GM19463 (cell line): ENCODE results near the gene CAMKMT.
"Not testable (repeated sequence)": the region's sequence is repeated elsewhere in the genome, so short reads cannot be mapped to it uniquely, and the experiment has no call there.

Source experiments
- ATAC-seq: cut with Tn5 transposase; IDR thresholded peaks from one replicate; pipeline ENCODE4 v1.9.1; 2021; ENCODE audit warnings: mild to moderate bottlenecking, moderate library complexity; ENCODE audit not compliant: unreplicated experiment

The CAMKMT gene

DNA sequence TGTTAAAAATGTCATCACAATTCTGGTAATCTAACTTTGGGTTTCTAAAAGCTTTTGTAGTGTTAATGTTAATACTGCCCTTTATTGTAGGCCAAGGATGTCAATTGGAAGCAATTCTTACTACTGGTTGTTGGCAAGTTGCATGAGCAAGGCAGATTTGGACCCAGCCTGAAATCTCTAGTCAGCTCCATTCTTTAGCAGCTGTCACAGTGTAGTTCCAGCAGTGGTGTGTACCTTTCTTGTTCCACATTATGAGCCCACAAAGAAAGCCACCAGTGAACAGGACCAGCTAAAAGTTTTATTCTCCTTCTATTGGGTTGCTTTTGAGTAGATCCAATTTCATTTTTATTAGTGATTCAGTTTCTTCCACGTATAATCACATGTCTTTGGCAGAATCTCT lies 133.8 kb downstream of the CAMKMT start:
- ATAC-seq = no peak

- ATAC-seq = no peak
These were observed 134.4 kb downstream of the CAMKMT start for GRCh38 chr2:44496130-44496529.

- ATAC-seq = no peak
These were observed 136.8 kb downstream of the CAMKMT start for GRCh38 chr2:44498551-44498950.

- not testable (repeated sequence) for ATAC-seq
These were observed 143.9 kb downstream of the CAMKMT start for GRCh38 chr2:44505664-44506063.

DNA sequence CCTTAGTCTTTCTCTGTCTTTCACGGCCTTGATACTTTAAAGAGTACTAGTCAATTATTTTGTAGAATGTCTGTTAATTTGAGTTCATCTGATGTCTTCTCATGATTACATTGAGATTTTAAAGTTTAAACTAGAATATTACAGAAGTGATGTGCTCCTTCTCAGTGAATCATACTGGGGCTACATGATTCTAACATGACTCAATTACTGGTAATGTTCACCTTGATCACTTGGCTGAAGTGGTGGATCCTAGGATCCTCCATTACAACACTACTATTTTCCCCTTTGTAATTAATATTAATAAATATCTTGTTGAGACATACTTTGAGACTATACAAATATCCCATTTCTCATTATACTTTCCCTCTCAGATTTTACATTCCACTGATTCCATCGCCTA lies 148.5 kb downstream of the CAMKMT start:
- ATAC-seq = no peak

- no peak for ATAC-seq
These were observed 153.7 kb downstream of the CAMKMT start for GRCh38 chr2:44515416-44515815.

- no peak for ATAC-seq
These were observed 157.3 kb downstream of the CAMKMT start for GRCh38 chr2:44519026-44519425.

GRCh38 chr2:44522846-44523245 lies 161.1 kb downstream of the CAMKMT start:
- no peak for ATAC-seq

DNA sequence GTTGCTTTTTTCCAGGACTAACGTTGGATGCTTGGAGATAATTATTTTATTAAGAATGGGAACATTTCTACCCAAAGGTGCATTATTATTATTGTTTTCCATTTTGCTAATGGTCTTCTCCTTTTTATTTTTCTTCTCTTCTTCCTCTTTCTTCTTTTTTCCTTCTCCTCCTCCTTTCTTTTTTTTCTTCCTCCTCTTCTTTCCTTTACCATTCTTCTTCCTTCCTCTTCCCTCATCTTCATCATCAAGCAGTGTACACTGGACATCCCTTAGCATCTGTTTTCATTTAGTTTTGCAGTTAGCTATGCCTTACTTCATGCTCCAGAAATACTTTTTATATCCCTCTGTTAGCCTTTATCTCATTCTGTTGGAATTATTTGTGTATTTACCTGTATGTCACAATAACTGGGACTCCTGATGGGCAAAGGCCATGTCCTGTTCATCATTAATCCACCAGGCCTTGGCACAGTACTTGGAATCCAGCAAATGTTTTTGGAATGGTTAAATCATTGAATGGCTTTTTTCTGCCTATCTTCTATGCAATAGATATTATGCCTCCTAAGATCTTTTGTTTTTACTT lies 162.7 kb downstream of the CAMKMT start:
- ATAC-seq = no peak

DNA sequence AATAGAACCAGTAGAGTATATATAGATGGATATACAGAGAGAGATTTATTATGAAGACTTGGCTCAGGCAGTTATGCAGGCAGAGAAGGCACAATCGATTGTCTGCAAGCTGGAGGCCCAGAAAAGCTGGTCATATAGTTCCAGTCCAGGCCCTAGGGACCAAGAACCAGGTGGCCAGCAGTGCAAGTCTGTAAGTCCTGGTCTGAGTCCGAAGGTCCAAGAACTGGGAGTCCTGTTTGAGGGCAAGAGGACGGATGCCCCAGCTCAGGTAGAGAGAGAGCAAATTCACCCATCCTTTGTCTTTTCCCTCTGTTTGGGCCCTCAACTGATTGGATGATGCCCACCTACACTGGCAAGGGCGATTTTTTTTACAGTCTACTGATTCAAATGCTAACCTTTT lies 164.6 kb downstream of the CAMKMT start:
- no peak for ATAC-seq

GRCh38 chr2:44528595-44528994 lies 166.8 kb downstream of the CAMKMT start:
- no peak for ATAC-seq

GRCh38 chr2:44529448-44529847 lies 167.7 kb downstream of the CAMKMT start:
- no peak for ATAC-seq

GRCh38 chr2:44531289-44531688 lies 169.5 kb downstream of the CAMKMT start:
- ATAC-seq = no peak

- no peak for ATAC-seq
These were observed 170.3 kb downstream of the CAMKMT start for GRCh38 chr2:44532031-44532430.

- no peak for ATAC-seq
These were observed 171.8 kb downstream of the CAMKMT start for GRCh38 chr2:44533508-44533907.

- no peak for ATAC-seq
These were observed 173.6 kb downstream of the CAMKMT start for GRCh38 chr2:44535376-44535775.

DNA sequence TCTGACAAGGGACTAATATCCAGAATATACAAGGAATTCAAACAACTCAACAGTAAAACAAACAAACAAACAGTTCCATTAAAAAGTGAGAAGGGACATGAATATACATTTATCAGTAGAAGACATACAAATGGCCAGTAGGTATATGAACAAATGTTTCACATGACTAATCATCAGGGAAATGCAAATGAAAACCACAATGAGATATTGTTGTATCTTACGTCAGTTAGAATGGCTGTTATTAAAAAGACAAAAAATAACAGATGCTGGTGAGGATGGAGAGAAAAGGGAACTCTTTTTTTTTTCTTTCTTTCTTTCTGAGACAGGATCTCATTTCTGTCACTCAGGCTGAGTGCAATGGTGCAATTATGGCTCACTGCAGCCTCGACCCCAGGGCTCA lies 175.5 kb downstream of the CAMKMT start:
- no peak for ATAC-seq

DNA sequence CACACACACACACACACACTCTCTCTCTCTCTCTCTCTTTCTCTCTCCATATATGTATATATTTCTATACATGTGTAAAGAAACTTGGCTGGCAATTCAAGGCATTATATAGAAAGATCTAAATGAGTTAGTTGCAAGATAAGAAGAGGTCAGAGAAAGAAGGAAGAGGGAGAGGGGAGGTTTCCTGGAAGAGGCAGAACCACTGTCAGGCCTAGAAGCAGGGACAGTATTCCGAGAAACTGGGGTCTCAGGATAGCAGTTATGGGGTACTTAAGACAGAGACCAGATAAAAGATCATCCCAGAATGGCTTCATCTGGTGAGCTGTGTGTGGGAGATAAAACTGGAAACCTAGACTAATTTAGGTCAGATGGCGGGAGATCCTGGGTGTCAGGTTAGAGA lies 180.8 kb downstream of the CAMKMT start:
- no peak for ATAC-seq

- ATAC-seq = no peak
These were observed 182.3 kb downstream of the CAMKMT start for GRCh38 chr2:44543773-44544725.

DNA sequence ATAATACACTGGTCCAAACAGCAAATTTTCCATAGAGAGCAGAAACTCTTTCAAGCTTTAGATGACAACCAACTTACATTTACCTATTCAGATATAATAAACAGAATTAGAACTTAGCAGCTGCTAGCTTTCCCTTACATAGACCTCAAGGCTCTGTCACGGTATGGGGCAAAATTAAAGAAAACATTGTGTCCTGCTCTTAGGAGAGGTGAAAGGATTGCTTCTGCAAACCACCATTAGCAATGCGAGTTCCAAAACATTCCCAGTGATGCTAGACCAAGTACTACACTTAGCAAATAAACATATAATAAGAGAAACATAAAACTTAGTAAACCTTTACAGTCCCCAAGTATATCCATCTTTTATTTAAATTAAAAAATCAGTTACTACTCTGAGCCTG lies 183.3 kb downstream of the CAMKMT start:
- ATAC-seq = no peak

DNA sequence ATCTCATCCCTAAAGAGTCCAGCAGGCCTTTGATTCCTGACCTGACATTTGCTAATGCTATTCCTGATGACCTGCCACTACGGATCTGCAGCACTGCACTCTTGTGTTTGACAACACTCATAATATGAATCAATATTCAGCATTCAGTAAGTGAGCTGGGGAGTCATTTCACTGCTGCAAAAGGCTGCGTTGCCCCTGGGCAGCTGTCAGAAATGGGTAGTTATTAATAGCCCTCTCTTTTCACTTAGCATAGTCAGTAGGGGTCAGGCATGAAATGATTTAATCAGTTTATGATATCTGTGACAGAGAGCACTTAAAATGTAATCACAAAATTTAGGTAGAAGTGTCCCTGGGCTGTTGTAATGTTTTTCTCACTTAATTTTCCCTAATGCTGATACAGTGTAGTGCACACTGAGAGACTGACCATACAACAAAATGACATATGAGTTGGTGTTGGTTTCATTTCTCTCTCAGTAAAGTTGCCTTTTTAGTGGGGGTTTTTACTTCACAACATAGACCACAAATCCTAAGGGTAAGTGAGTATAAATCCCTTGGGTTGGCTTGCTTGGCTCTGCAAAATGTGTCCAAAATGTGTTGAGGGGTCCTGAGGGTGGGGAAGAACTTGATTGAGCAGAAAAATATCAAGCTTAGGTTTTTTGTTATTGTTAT lies 184.8 kb downstream of the CAMKMT start:
- no peak for ATAC-seq

DNA sequence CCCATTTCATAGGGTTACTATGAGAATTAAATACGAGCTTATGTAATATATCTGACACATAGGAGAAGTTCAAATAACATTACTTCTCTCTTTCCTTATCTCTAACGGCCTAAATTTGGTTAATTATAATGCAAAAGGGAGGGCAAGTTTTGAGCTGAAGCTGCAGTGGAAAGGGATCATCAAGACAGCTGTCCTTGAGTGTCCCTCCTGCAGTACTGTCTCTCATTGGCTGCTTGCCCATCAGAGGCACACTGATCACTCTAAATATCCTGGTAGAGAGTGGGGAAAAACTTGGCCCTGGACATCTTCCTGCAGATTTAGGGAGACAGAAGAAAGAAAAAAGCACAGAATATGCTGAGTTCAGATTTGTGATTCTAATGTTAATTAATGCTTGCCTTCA lies 186.0 kb downstream of the CAMKMT start:
- no peak for ATAC-seq
